GM21737 (cell line): ENCODE results near the gene TFCP2.
"Not testable (repeated sequence)": the region's sequence is repeated elsewhere in the genome, so short reads cannot be mapped to it uniquely, and the experiment has no call there.

Experiments
- ATAC-seq: cut with Tn5 transposase; IDR thresholded peaks from one replicate; pipeline ENCODE4 v1.9.1; 2021; ENCODE audit warnings: mild to moderate bottlenecking, moderate library complexity; ENCODE audit not compliant: unreplicated experiment

Gene TFCP2

GRCh38 chr12:51172515-51173431 is at the start of gene TFCP2:
TSS of gene TFCP2 (minus strand) at chr12:51173135. CDS start at chr12:51172422, 713 bp downstream.
- peak; percentile 84 for ATAC-seq

- no peak for ATAC-seq
Measured at GRCh38 chr12:51222461-51222860, 49.5 kb upstream of the TFCP2 start.

DNA sequence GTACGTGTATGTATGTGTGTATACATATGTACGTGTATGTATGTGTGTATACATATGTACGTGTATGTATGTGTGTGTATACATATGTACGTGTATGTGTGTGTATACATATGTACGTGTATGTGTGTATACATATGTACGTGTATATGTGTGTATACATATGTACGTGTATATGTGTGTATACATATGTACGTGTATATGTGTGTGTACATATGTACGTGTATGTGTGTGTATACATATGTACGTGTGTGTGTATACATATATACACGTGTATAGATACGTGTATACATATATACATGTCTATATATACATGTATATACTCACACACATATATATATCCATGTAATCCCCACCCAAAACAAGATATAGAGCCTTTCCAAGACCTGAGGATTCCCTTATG is 46.9 kb upstream of the TFCP2 start:
- ATAC-seq: not testable (repeated sequence)

GRCh38 chr12:51219322-51219721 is 46.4 kb upstream of the TFCP2 start:
- ATAC-seq: no peak

DNA sequence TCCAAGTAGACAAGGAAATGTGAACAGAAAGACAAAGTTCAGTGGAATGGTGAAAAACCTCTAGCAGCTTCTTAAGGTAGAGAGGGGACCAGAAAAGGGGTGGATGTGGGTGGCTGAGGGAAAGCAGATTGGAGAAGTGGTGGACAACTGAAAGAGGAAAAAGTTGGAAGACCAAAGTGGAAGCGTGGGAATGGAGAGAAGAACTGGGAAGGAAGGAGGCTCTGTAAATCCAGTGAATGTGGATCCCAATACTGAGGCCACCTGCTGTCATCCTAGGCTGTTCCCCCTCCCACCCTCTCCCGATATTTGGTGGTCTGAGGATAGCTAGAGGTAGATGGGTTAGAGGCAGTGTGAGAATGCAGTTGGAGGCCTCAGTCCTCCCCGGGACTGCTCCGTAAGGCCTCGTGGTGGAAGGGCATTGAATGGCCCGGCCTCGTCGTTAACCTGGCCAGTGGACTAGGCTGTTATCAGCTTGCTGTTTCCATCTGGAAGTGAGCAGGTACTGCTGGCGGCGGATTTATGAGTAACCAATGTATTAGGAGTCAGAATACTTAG is 45.7 kb upstream of the TFCP2 start:
- no peak for ATAC-seq

GRCh38 chr12:51217968-51218606 is 45.2 kb upstream of the TFCP2 start, which contains the start of gene POU6F1:
TSS of gene POU6F1 (minus strand) at chr12:51218062. CDS start at chr12:51206836, 11,226 bp downstream.
- peak; percentile 62 for ATAC-seq

- peak; percentile 20 for ATAC-seq
Measured at GRCh38 chr12:51217133-51217967, 44.4 kb upstream of the TFCP2 start.

DNA sequence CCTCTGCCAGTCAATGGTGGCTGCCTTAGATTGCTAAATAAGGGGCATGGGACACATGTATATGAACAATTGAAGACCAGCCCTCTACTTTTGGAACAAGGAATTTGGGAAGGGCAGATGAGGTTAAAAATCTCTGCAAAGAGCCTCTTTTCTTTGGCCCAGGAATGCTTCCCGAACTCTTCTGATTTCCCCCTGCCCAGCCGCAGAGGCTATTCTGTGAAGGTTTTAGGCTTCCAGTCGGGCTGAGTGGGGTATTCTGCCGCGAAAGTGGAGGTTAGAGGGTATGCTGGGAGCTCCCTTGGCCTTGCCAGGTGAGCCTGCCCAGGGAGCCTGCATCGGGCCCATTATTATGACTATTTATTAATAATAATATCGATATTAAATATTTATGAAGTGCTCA is 43.7 kb upstream of the TFCP2 start:
- ATAC-seq: no peak

GRCh38 chr12:51214895-51215294 is 42.0 kb upstream of the TFCP2 start:
- no peak for ATAC-seq

- ATAC-seq: no peak
Measured at GRCh38 chr12:51210690-51211395, 37.9 kb upstream of the TFCP2 start.

DNA sequence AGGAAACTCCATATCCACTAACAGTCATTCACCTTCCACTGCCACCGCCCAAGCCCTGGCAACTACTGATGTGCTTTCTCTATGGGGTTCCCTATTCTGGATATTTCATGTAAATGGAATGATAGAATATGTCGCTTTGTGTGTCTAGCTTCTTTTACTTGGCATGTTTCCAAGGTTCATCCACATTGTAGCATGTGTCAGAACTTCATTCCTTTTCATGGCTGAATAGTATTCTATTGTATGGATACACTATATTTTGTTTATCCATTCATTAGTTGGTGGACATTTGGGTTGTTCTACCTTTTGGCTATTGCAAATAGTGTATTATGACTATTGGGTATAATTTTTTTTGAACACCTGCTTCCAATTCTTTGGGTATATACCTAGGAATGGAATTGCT is 36.3 kb upstream of the TFCP2 start:
- ATAC-seq: no peak

DNA sequence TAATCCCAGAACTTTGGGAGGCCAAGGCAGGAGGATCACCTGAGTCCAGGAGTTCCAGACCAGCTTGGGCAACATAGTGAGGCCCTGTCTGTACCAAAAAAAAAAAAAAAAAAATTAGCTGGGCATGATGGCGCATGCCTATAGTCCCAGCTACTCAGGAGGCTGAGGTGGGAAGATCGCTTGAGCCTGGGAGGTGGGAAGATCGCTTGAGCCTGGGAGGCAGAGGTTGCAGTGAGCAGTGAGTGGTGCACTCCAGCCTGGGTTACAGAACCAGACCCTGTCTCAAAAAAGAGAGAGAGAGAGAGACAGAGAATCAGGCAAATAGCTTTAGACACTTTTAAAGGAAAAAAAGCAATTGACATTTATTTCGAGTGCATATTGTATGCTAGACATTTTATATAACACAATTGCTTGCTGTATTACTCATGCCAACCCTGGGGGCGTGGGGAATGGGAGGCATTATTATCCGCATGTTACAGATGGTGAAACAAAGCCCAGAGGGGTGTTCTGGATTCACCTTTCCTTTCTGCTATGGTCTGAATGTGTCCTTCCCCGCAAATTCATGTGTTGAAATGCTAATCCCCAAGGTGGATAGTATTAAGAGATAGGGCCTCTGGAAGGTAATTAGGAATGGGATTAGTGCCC is 35.2 kb upstream of the TFCP2 start:
- ATAC-seq: no peak

GRCh38 chr12:51205350-51205749 is 32.4 kb upstream of the TFCP2 start:
- no peak for ATAC-seq

DNA sequence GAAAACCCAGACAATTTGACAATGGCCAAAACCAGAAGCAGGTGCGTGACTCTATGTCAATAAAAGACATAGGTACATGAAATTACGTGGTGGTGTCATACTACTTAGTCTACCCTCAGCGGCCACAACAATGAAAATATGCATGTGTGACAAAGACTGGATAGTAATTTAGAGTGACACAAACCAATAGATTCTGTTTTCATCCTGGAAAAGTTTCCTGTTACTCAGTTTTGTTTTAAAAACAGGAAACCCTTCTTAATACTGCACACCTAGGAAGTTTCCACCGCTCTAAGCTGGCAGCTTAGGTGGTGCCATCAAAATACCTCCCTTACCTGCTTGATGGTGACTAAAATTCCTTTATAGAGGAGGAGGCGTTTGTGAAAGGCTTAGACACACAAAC is 29.8 kb upstream of the TFCP2 start:
- no peak for ATAC-seq

DNA sequence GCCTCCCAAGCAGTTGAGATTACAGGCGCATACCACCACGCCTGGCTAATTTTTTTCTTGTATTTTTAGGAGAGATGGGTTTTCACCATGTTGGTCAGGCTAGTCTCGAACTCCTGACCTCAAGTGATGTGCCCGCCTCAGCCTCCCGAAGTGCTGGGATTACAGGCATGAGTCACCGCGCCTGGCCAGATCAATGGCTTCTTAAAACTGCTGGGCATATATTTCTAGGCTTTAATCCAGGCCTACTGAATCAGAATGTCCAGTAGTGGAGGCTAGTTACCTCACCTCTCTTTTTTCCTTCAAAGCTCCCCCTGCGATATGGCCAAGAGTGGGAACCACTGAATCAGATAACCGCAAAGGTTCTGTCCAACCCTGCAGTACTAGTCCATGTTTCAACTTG is 27.9 kb upstream of the TFCP2 start:
- ATAC-seq: no peak

DNA sequence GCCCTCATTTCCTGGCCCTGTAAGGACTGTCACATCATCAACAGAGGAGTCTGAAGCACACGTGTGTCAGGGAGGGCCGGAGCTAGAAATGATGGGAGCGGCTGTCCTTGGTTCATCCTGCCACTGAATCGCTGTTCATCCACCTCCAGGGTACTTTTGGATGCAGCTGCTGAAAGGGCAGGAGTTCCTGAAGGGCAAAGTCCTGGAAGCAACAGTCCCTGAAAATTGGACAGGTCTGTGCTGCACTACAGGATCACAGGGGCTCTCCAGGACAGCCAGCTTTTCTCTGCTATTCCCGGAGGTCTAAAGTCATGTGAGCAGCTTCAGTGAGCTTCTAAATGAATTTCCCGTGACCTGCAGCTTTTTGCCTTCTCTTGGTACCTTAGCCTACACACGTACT is 27.2 kb upstream of the TFCP2 start:
- no peak for ATAC-seq

GRCh38 chr12:51199366-51199945 is 26.5 kb upstream of the TFCP2 start:
- ATAC-seq: no peak

- ATAC-seq: no peak
Measured at GRCh38 chr12:51198568-51199365, 25.8 kb upstream of the TFCP2 start.
